IMR-90 (cell line): ENCODE data around the gene CCDC9. TPM values are rescaled to one million over a fixed set of nuclear protein-coding genes. Genes with fewer than 3 reads are reported as not detected.

Experiments
- ATAC-seq: fragments of 200-7000 bp; cut with Tn5 transposase; 2 replicates; pipeline ENCODE4 v1.9.1; 2020; ENCODE audit warnings: low read depth, mild to moderate bottlenecking, moderate library complexity
- BruUV-seq: library from RNA; stranded (reverse); fragments of 400-500 nt; replicated peaks from 2 replicates; lab custom pipeline; 2021; lab: Mats Ljungman, UMichigan
- CTCF ChIA-PET: fragments of 300-600 bp; formaldehyde crosslinking; extraction: SDS; loops from one replicate; lab custom pipeline; 2021; ENCODE audit warnings: antibody characterized with exemption; lab: Yijun Ruan, JAX
- POLR2A ChIA-PET: fragments of 300-600 bp; sonication (Branson Sonifier 250); formaldehyde crosslinking; loops from one replicate; lab custom pipeline; 2022; ENCODE audit warnings: antibody characterized with exemption; ENCODE audit not compliant: unreplicated experiment; lab: Charles Lee
- DNase-seq: peaks from one replicate; pipeline ENCODE4 v3.0.0; 2013
- H2AFZ ChIP-seq: replicated peaks from 2 replicates; pipeline ENCODE3; 2013; ENCODE audit warnings: low read length, mild to moderate bottlenecking; ENCODE audit not compliant: poor library complexity
- H2AK5ac ChIP-seq: 2 replicates; pipeline ENCODE4 v1.6.1; 2013; ENCODE audit warnings: low read depth, low read length, inconsistent platforms
- H2AK9ac ChIP-seq: replicated peaks from 2 replicates; pipeline ENCODE3; 2013; ENCODE audit warnings: mild to moderate bottlenecking, low read depth, low read length, moderate library complexity; ENCODE audit not compliant: poor library complexity
- H2BK120ac ChIP-seq: 2 replicates; pipeline ENCODE4 v1.6.1; 2013; ENCODE audit warnings: low read depth, low read length, inconsistent platforms
- H2BK15ac ChIP-seq: 3 replicates; pipeline ENCODE4 v1.6.1; 2013; ENCODE audit warnings: low read depth, low read length, inconsistent platforms
- H2BK20ac ChIP-seq: 2 replicates; pipeline ENCODE4 v1.6.1; 2013; ENCODE audit warnings: low read depth, mild to moderate bottlenecking, inconsistent platforms, low read length, moderate library complexity
- H2BK5ac ChIP-seq: 2 replicates; pipeline ENCODE4 v1.6.1; 2013; ENCODE audit warnings: mild to moderate bottlenecking, low read depth, low read length, inconsistent platforms; ENCODE audit not compliant: poor library complexity, severe bottlenecking
- H3K14ac ChIP-seq: replicated peaks from 2 replicates; pipeline ENCODE4 v1.6.1; 2013; ENCODE audit warnings: low read depth, low read length, inconsistent platforms
- H3K18ac ChIP-seq: 2 replicates; pipeline ENCODE4 v1.6.1; 2013; ENCODE audit warnings: low read depth, low read length, control low read depth
- H3K23ac ChIP-seq: 2 replicates; pipeline ENCODE4 v1.6.1; 2013; ENCODE audit warnings: low read depth, low read length, inconsistent platforms
- H3K27ac ChIP-seq: 2 replicates; pipeline ENCODE4 v1.5.1; 2013; ENCODE audit warnings: mild to moderate bottlenecking, control low read depth, low read length; ENCODE audit not compliant: insufficient read depth
- H3K27me3 ChIP-seq: 2 replicates; pipeline ENCODE4 v1.6.1; 2013; ENCODE audit warnings: low read length; ENCODE audit not compliant: control insufficient read depth, insufficient read depth
- H3K36me3 ChIP-seq: 2 replicates; pipeline ENCODE4 v1.6.1; 2013; ENCODE audit warnings: low read length, mixed read lengths; ENCODE audit not compliant: control insufficient read depth, insufficient read depth
- H3K4ac ChIP-seq: 2 replicates; pipeline ENCODE4 v1.6.1; 2013; ENCODE audit warnings: low read depth, low read length, inconsistent platforms
- H3K4me1 ChIP-seq: 2 replicates; pipeline ENCODE4 v1.6.1; 2013; ENCODE audit warnings: low read length, mixed read lengths; ENCODE audit not compliant: control insufficient read depth, insufficient read depth
- H3K4me2 ChIP-seq: 2 replicates; pipeline ENCODE4 v1.6.1; 2013; ENCODE audit warnings: low read depth, mild to moderate bottlenecking, control low read depth, low read length, moderate library complexity
- H3K4me3 ChIP-seq: 2 replicates; pipeline ENCODE4 v1.5.1; 2013; ENCODE audit warnings: low read depth, mild to moderate bottlenecking, control low read depth, low read length, moderate library complexity; ENCODE audit not compliant: insufficient read depth
- H3K56ac ChIP-seq: 2 replicates; pipeline ENCODE4 v1.6.1; 2013; ENCODE audit warnings: low read length, inconsistent platforms; ENCODE audit not compliant: insufficient read depth; ENCODE audit errors: extremely low read depth
- H3K79me1 ChIP-seq, 2 experiments: 2 replicates each; pipeline ENCODE4 v1.6.1; 2013; ENCODE audit warnings: low read length in 2 of 2, inconsistent platforms in 1 of 2, low read depth in 1 of 2
- H3K9ac ChIP-seq: 2 replicates; pipeline ENCODE4 v1.6.1; 2013; ENCODE audit warnings: low read depth, low read length, control low read depth
- H3K9me1 ChIP-seq: 2 replicates; pipeline ENCODE4 v1.6.1; 2013; ENCODE audit warnings: low read length, inconsistent platforms; ENCODE audit not compliant: insufficient read depth
- H3K9me3 ChIP-seq: 2 replicates; pipeline ENCODE4 v1.6.1; 2013; ENCODE audit warnings: low read length; ENCODE audit not compliant: control insufficient read depth, insufficient read depth
- H4K20me1 ChIP-seq: 2 replicates; pipeline ENCODE4 v1.6.1; 2013; ENCODE audit warnings: low read length, inconsistent platforms; ENCODE audit not compliant: insufficient read depth
- H4K5ac ChIP-seq: 2 replicates; pipeline ENCODE4 v1.6.1; 2013; ENCODE audit warnings: mild to moderate bottlenecking, low read depth, low read length, control low read depth
- H4K8ac ChIP-seq, 2 experiments: 2 replicates each; pipeline ENCODE4 v1.6.1; 2013; ENCODE audit warnings: low read depth in 2 of 2, low read length in 2 of 2, control low read depth in 1 of 2, inconsistent platforms in 1 of 2
- H4K91ac ChIP-seq: 2 replicates; pipeline ENCODE4 v1.6.1; 2013; ENCODE audit warnings: low read depth, low read length, inconsistent platforms; ENCODE audit not compliant: insufficient read depth
- CTCF ChIP-seq: conservative IDR thresholded peaks from 2 replicates; pipeline ENCODE4 v1.5.1; 2012; ENCODE audit warnings: mild to moderate bottlenecking, low read depth, low read length, improper control_type of control experiment
- MAZ ChIP-seq: IDR thresholded peaks from 2 replicates; pipeline ENCODE4 v1.6.1; 2012; ENCODE audit warnings: low read depth, mild to moderate bottlenecking, low read length, improper control_type of control experiment, moderate library complexity, borderline replicate concordance
- MXI1 ChIP-seq: IDR thresholded peaks from 2 replicates; pipeline ENCODE4 v1.6.1; 2012; ENCODE audit warnings: low read depth, mild to moderate bottlenecking, low read length, moderate library complexity, borderline replicate concordance
- NFE2L2 ChIP-seq: fragments of 150-350 bp; IDR thresholded peaks from 2 replicates; pipeline ENCODE4 v1.6.1; 2016; ENCODE audit warnings: low read depth, mild to moderate bottlenecking, low read length
- RAD21 ChIP-seq: IDR thresholded peaks from 2 replicates; pipeline ENCODE4 v1.6.1; 2012; ENCODE audit warnings: low read length, improper control_type of control experiment
- RCOR1 ChIP-seq: IDR thresholded peaks from 2 replicates; pipeline ENCODE4 v1.6.1; 2012; ENCODE audit warnings: mild to moderate bottlenecking, low read length, improper control_type of control experiment; ENCODE audit not compliant: insufficient replicate concordance
- SMC3 ChIP-seq: fragments of 150-350 bp; IDR thresholded peaks from 2 replicates; pipeline ENCODE4 v1.6.1; 2016; ENCODE audit warnings: low read depth, mild to moderate bottlenecking, antibody characterized with exemption, low read length, moderate library complexity
- USF2 ChIP-seq: fragments of 150-350 bp; IDR thresholded peaks from 2 replicates; pipeline ENCODE4 v1.6.1; 2017; ENCODE audit warnings: mild to moderate bottlenecking, antibody characterized with exemption, low read length, low read depth
- WGBS, 2 experiments: methylation state at CpG; one replicate each; pipeline versions ENCODE4 v1.1.5 to v1.1.7; 2013; ENCODE audit warnings: missing lambda C conversion rate in 2 of 2; ENCODE audit not compliant: insufficient read length in 1 of 2; ENCODE audit errors: extremely low coverage in 2 of 2; 5-methylcytosine and 5-hydroxymethylcytosine counted together
- dilution Hi-C: fragments of 300-500 bp; cut with HindIII; formaldehyde crosslinking; loops from one replicate; pipeline ENCODE4 v1.14.3; 2018; ENCODE audit warnings: low sequenced_read_pairs; ENCODE audit not compliant: unreplicated experiment
- in situ Hi-C: fragments of 300-500 bp; cut with MboI; formaldehyde crosslinking; loops from 3 replicates; pipeline ENCODE4 v1.14.3; 2019; ENCODE audit warnings: low sequenced_read_pairs, inconsistent platforms, mixed read lengths
- intact Hi-C: fragments of 100-400 bp; cut with micrococcal nuclease; formaldehyde crosslinking; loops from 2 replicates; pipeline ENCODE4 v1.10.0; 2022
- polyA plus RNA-seq, 3 experiments: library from polyadenylated mRNA; depleted of rRNA; stranded (reverse); fragments of >200 nt; gene quantifications; 2 replicates each; pipeline ENCODE4 v1.2.3, GENCODE V29; 2012; ENCODE audit warnings: low replicate concordance in 1 of 3
- total RNA-seq: library from RNA; depleted of rRNA; stranded (reverse); fragments of >200 nt; gene quantifications from 2 replicates; pipeline ENCODE4 v1.2.3, GENCODE V29; 2012

CCDC9 gene
- total and polyA plus RNA-seq, 2 of the 4 experiments (the other 2 are of a cell fraction) = 2.9 to 8.6 TPM

GRCh38 chr19:47230054-47230920 is 26.0 kb upstream of the CCDC9 start:
- peaks cover 33% of the 10 kb centered on the region for H4K20me1 ChIP-seq
- H2AFZ ChIP-seq = peak overlapping the region; percentile 75
- 2% methylated on average over 12 of the region's 84 CpGs; no CpG with 5 or more reads in 1 of the 2 experiments for WGBS, 2 experiments
- CTCF ChIA-PET = interaction anchor here (1.1 kb wide), 1 partner anchor 14 kb away, joined by 4 read pairs; no protein-coding TSS in a partner anchor
- H4K8ac ChIP-seq = peak overlapping the region in 1 of 2 experiments; percentile 26; a peak in 1 of 4 replicates
- dilution Hi-C loops = no loop called here
- 0 out of 2 replicates have a peak overlapping the region, but pooled peaks have one; percentile 2 for H4K5ac ChIP-seq
- H3K23ac ChIP-seq = peak overlapping the region; percentile 96
- H3K14ac ChIP-seq = peak overlapping the region; percentile 92
- H2BK5ac ChIP-seq = peak overlapping the region; percentile 90
- no peaks in the 10 kb centered on the region for H3K27me3 ChIP-seq
- peaks cover 10 to 50% of the 10 kb centered on the region in 2 experiments for H3K79me1 ChIP-seq
- peak overlapping the region; percentile 25; the same call in 1 of the 3 replicates for H2BK15ac ChIP-seq
- H2BK120ac ChIP-seq = peak overlapping the region; percentile 46
- peak overlapping the region; percentile 95 for H2AK9ac ChIP-seq
- H3K4me2 ChIP-seq = peak overlapping the region; percentile 98
- ATAC-seq (peak; percentile 0), DNase-seq (peak; percentile 18)
- intact Hi-C loops = loop anchor here (1.0 kb wide), 1 partner anchor 14 kb away; no protein-coding TSS in a partner anchor
- peaks cover 21% of the 10 kb centered on the region for H3K9me1 ChIP-seq
- H2AK5ac ChIP-seq = peak overlapping the region; percentile 99
- no peak overlapping the region for H2BK20ac ChIP-seq
- peak overlapping the region; percentile 97 for H3K27ac ChIP-seq
- H4K91ac ChIP-seq = peak overlapping the region; percentile 78
- in situ Hi-C loops = no loop called here
- peak overlapping the region; percentile 55 for H3K18ac ChIP-seq
- H3K4me3 ChIP-seq = peak overlapping the region; percentile 96
- peaks cover 29% of the 10 kb centered on the region for H3K4me1 ChIP-seq
- no TSS peak for BruUV-seq
- H3K36me3 ChIP-seq = no peaks in the 10 kb centered on the region
- no peaks in the 10 kb centered on the region for H3K9me3 ChIP-seq
- peak overlapping the region; percentile 72 for H3K4ac ChIP-seq
- no peak overlapping the region for H3K56ac ChIP-seq
- POLR2A ChIA-PET = no interaction called here
- H3K9ac ChIP-seq = peak overlapping the region; percentile 97
- TF ChIP-seq SMC3 (peak; percentile 21; the same call in 1 of the 2 replicates), RCOR1 (peak; percentile 21), RAD21 (peak; percentile 18; the same call in 1 of the 2 replicates), MAZ (peak; percentile 79; the same call in 1 of the 2 replicates), USF2 (no peak), NFE2L2 (no peak), CTCF (peak; percentile 66), MXI1 (peak; percentile 60; the same call in 1 of the 2 replicates)
